ENCODE measurements around the gene ETFBKMT.
A peak's percentile ranks its signal among the peaks of the same experiment; 100 is the strongest.
"Not testable (repeated sequence)": the region's sequence is repeated elsewhere in the genome, so short reads cannot be mapped to it uniquely, and the experiment has no call there.

ETFBKMT gene

DNA sequence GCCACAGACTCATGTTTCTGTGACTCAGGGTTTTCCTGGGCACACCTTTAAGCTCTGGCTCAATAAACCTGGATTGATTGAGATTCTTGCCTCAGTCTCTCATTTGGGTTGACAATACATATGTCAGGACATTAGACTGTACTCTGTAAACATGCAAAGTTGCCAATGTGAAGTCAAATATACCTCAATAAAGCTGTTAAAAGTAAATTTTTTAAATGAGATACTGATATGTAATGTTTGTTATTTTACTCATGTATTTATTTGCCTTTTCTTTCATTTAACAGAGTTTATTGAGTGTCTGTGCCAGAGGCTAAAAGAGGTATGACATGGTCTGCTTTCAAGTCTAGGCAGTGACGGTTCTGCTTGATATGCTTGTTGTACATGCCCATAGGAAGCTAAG lies 3.7 kb upstream of the ETFBKMT start:
- DNase-seq (ENCODE audit: low spot score): no peak

DNA sequence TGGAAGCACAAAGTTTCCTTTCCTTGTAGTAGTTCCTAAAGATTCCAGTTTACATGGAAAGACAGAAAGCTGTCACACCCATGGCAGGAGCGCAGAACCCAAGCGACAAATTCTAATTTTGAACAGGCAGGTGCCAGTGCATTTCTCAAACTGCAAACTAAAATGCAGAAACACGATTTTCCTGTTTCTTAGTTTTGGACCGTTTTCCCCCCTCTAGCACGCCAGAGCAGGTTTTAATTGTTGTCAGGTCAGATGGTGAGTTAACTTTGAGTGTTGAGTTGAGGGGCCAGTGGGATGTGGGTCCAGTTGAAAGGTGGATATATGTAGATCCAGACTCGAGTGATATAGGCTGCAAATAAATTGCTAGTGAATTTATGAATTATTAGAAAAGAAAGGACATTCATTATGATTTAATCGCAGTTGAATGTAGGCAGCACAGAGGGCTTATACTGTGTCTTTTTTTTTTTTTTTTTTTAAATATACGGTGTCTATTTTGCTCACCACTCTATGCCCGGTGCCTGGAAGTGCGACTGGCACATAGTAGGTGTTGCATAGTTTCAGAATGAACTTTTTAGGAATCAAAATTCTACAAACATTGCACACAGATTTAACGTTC lies 909 bp upstream of the ETFBKMT start:
- no peak for DNase-seq (ENCODE audit: low spot score)

DNA sequence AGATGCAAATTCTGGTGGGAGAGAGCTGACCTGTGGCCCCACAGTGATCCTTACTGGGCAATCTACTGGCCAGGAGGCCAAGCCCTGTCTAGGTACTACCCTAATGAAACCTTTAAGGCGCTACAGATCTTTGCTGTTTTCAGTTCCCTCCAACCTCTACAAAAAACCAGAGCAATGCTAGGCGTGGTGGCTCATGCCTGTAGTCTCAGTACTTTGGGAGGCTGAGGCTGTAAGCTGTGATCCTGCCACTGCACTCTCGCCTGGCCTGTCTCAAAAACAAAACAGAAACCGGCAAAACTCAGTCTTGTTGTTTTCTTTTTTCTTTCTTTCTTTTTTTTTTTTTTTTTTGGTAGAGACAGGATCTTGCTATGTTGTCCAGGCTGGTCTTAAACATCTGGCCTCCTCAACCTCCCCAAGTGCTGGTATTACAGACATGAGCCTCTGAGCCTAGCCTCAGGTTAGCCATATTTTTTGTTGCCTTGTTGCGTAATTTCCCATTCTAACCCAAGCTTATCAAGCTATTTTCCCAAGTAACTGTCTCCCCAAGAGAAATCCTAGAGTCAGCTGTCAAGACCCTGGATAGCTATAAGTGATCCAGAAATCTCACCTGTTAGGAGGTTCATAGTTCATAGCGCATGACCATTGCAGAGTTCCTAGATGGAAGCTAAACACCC lies 2.8 kb downstream of the ETFBKMT start:
- DNase-seq (ENCODE audit: low spot score): no peak

DNA sequence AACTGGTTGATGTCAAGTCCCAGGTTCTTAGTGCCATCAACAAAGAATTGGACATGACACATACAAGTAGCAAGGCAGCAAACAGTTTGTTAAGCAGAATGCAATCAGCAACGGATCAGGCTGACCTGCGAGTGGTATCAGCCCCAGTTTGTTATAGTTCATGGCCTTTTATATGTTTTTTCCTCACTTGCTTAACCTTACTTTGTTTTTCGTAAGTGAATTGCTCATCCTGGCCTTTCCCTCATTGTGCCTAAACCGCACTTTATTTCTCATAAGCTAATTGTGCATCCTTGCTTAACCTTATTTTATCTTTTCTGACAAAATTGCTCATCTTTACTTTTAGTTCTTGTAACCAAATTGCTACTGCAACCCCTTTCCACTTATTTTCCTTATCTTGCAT lies 4.1 kb downstream of the ETFBKMT start:
- no peak for DNase-seq (ENCODE audit: low spot score)

DNA sequence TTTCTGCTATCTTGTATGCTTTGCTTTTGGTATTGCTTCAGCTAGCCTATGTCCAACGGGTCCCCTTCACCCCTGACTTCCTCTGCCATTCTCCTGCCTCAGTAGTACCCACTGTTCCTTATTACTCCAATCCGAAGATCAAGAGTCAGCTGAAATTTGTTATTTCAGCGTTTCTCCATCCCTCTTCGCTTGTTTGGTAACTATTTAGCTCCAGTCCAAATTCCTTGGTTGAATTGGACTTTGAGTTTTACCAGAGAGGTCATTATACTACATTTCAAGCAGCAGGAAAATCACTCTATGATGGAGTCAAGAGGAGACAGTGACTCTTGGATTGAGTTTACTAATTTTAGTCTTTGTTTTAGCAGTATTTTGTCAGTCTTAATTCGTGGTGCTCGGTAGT lies 4.5 kb downstream of the ETFBKMT start:
- no peak for DNase-seq (ENCODE audit: low spot score)

DNA sequence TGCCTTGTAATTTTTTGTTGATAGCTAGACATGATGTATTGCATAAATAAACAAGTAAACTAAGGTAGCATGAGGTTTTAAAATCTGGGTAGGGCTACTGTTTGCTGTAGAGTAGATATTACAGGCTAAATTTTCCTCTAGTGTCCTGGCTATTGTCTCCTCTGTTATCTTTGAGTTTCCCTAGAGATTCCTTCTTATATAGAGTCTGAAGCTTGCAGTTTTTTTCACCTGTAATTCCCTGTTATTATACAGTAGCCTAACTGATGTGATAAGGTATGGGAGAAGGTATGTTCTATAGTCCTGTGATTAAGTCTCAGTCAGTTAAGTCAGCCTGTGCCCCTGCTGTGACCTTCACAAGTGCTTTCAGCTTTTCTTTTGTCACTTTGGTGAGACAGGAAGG lies 9.5 kb downstream of the ETFBKMT start:
- DNase-seq (ENCODE audit: low spot score): no peak

DNA sequence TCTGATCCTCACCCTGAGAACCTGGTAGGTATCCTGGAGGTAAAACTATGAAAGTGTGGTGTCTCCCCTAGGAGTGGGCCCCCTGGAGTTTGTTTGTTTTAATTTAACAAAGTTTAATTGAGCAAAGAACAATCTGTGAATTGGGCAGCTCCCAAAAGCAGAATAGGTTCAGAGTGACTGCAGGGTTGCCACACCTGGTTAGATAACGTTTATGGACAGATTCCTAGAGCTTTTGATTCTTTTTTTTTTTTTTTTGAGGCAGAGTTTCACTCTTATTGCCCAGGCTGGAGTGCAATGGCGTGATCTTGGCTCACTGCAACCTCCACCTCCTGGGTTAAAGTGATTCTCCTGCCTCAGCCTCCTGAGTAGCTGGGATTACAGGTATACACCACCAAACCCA lies 10.1 kb downstream of the ETFBKMT start:
- DNase-seq (ENCODE audit: low spot score): not testable (repeated sequence)

DNA sequence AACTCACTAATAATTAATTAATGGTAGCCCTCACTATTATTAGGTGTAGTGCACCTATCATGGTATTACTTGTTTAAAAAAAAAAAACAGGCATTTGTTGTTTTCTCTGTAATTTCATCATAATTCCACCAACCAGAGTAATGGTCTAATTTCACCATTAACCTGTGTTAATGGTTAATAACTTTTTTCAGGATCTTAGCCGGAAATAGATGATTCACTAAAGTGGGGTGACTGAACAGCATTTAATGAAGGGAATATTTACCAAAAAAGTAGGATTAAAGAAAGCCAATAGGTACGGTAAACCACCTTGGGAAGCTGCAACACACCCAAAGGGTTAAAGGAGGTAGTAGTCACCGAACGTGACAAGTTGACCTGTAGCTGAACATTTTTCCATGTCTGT lies 13.0 kb downstream of the ETFBKMT start:
- no peak for DNase-seq (ENCODE audit: low spot score)

DNA sequence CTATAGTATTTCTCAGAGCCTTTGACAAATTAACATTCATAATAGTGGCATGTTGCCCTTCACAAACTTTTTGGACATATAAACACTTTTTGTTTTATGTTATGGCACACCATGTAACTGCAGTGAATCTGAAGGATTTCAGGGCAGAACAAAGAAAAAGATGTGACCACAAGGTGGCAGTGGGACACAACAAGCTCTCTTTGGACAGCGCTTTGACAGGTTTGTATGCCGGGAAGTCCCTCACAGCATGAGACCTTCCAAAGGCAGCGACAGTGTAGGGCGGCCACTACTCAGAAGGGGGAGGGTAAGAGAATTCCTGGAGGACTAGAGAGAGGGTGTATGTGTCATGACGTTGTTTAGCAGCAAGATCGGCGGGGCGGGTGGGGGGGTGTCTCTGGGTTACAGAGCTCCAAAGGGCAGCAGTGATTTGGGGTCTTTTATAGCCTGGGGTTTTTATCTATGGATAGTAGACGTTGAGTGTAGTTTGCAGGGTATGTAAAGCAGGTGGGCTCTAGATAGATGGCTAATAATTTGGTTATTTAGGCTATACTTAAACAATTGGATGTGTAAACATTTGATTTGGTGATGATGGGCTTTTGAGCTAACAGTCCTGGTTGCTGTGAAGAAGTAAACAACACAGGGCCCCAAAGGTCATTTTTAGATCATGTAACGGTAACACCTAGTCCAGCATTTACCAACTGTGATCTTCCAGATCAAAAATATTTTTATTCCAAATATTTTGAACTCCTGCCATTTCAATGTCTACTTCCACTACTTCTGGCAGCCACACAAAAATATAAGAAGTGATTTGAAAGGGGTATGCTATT lies 22.9 kb downstream of the ETFBKMT start:
- DNase-seq (ENCODE audit: low spot score): peak; percentile 73

DNA sequence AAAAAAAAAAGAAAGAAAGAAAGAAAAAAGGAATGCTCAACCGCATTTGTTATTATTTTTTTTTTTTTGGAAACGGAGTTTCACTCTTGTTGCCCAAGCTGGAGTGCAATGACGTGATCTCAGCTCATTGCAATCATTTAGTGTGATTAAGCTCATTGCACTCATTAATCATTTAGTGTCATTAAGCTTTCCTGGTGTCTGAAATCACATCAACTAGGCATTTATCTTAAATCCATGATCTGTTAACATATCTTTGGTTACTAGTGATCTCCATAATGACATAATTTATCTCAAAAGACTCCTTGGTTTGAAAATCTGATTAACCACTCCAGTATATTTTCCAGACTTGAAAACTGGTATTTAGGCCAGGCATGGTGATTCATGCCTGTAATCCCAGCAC lies 26.3 kb downstream of the ETFBKMT start:
- DNase-seq (ENCODE audit: low spot score): no peak

DNA sequence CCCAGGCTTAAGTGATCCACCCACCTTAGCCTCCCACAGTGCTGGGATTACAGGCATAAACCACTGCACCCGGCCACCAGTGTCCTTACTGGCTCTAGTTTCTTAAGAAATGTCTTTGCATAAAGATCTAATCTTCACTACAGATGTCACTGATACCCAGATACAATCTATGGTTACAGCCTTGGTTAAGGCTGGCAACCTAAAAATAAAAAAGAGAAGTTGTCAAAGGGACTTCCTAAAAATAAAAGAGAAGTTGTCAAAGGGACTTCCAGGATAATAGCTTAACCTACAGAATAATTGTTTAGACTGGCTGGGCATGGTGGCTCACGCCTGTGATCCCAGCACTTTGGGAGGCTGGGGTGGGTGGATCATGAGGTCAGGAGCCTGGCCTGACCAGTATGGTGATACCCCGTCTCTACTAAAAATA lies 27.6 kb downstream of the ETFBKMT start:
- DNase-seq (ENCODE audit: low spot score): no peak

DNA sequence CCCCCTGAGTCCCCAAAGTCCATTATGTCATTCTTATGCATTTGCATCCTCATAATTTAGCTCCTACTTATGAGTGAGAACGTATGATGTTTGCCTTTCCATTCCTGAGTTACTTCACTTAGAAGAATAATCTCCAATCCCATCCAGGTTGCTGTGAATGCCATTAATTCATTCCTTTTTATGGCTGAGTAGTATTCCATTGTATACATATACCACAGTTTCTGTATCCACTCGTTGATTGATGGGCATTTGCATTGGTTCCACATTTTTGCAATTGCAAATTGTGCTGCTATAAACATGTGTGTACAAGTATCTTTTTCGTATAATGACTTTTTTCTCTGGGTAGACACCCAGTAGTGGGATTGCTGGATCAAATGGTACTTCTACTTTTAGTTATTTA lies 30.4 kb downstream of the ETFBKMT start:
- DNase-seq (ENCODE audit: low spot score): not testable (repeated sequence)

DNA sequence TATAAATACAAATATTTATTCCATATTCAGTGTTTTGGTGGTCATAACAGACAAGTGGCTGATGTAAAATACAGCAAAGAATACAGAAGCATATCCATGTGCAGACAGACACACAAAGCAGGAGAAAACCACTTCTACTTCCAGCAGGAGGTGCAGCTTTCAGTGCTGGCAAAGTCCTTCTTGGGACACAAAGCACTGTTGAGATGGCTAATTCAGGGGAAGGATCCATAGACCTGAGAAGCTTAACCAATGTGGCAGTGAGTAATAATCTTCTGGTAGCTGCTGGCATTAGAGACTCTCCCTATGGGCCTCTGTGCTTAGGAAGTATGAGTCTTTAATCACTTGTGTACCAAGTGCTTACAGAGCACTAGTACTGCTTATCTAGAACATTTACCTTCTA lies 42.6 kb downstream of the ETFBKMT start:
- DNase-seq (ENCODE audit: low spot score): no peak

DNA sequence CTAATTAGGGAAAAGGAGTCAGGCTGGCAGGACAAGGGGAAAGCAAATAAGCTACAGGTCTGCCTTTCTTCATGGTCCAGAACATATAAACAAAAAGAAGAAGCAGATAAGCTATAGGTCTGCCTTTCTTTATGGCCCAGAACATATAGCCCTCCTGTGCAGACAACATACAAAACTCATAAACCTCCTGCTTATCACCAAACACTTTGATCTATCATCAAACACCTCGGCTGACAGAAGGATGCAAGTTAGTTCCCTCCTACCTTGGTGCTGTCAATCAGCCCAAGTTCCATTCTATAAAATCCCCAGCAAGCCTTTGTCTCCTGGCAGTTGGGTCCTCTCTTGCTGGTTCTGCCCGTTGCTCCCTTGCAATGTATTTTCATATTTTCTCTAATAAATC lies 46.1 kb downstream of the ETFBKMT start:
- no peak for DNase-seq (ENCODE audit: low spot score)

DNA sequence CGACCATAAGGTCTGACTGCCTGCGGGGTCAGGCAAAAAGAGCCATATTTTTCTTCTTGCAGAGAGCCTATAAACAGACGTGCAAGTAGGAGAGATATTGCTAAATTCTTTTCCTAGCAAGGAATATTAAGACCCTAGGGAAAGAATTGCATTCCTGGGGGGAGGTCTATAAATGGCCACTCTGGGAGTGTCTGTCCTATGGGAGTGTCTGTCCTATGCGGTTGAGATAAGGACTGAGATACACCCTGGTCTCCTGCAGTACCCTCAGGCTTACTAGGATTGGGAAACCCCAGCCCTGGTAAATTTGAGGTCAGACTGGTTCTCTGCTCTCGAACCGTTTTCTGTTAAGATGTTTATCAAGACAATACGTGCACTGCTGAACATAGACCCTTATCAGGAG lies 48.6 kb downstream of the ETFBKMT start:
- DNase-seq (ENCODE audit: low spot score): not testable (repeated sequence)

DNA sequence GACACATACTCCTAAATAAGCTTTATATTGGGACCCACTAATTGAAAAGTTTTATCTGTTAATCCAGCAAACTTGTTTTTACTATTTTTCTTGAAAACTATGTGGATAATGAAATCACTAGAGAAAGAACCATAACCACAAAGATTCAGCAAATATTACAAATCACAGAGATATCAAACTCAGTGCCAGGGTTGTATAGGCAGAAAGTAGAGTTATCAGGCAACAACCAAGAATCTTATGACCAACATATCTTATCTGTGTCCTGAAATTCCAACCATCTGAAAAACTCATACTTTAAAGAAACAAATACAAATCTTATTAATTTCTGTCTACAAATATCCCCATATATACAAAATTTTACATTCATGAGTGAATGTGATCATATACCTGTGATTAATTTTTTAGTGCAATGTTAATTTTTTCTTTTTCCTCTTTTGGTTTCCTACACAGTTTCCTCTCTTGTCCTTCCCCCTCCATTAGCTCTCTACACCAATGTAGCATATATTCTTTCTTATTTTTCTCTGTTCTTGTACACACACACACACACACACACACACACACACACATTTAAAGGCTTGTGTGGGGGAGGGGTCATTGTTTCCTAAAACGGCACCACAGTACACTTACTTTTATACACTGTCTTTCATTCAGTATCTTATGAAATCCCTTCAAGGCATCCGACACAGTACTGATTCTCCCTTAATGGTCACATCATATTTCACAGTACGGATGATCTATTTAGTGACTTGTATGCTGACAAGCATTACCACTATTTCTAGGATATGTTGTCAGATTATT lies 50.7 kb downstream of the ETFBKMT start:
- no peak for DNase-seq (ENCODE audit: low spot score)

DNA sequence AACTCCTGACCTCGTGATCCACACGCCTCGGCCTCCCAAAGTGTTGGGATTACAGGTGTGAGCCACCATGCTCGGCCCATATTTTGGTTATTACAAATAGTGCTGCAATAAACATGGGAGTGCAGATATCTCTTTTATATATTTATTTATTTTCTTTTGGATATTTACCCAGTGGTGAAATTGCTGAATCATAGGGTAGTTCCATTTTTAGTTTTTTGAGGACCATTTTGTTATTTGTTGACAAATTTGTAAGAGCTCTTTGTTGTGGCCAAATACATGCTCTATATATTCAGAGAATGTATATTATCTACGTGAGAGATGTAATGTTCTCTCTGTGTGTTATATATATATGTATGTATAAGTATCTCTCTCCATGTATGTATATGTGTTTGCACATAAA lies 53.4 kb downstream of the ETFBKMT start:
- no peak for DNase-seq (ENCODE audit: low spot score)

DNA sequence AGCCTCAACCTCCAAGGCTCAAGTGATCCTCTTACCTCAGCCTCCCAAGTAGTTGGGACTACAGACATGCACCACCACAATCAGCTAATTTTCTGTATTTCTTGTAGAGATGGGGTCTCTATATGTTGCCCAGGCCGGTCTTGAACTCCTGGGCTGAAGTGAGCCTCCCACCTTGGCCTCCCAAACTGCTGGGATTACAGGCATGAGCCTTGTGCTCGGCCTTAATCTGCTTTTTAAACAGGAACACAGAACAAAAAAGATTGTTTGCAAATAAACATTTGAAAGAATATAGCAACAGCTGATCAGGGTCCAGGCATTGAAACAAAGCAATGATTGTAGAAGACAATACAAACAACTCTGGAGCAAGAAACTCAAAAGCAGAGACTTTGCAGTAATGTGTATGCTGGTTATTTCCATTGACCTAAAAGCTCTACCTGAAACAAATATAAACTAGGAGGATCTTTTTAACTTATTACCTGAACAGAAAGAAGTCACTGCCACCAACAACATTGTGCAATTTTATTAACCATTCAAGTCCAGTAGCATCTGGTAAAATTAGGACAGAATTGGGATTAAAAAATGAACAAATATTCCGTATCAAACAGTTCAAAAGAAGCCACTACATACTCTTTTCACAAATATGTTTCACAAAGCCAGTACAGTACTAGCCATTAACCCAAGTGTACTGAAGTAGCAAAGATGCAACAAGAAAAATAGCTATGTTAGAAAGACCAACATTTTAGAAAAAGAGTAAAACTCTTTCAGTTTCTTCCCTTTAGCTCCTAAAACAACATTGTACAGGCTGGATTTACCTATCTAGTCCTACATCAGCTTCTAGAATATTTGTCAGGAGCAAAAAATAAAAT lies 55.2 kb downstream of the ETFBKMT start:
- DNase-seq (ENCODE audit: low spot score): no peak

DNA sequence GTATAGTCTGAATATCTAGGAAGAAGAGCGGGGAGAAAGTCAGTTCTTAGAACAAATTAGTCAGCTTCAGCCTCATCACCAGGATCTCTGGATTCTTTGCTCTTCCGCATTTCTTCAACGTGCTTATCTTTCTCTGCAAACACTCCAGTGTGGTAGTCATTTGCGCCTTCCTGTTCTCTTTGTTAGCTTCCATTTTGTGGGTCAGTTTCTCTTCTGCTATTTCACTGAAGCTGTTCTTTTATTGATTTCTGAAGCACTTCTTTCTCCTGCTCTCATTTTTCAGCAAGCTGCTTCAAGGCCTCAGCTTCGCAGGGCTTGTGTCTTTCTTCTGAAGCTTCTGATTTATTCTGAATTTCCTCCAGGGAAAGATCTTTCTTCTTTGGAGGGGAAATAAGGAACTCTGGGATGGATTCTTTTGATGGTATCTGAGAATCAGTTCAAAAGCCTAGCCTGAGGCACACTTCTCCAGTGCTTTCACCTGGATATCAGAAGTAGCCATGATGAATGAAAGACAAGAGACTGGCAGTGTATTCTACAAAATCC lies 55.9 kb downstream of the ETFBKMT start:
- DNase-seq (ENCODE audit: low spot score): no peak

DNA sequence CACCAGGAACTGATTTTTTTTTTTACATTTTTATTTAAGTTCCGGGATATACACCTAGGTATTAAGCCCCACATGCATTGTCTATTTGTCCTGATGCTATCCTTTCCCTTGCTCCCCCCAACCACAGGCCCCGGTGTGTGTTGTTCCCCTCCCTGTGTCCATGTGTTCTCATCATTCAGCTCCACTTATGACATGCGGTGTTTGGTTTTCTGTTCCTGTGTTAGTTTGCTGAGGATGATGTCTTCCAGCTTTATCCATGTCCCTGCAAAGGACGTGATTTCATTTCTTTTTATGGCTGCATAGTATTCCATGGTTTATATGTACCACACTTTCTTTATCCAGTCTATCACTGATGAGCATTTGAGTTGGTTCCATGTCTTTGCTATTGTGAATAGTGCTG lies 57.5 kb downstream of the ETFBKMT start:
- DNase-seq (ENCODE audit: low spot score): not testable (repeated sequence)

Data from SK-N-DZ (cell line).